NCI-H1105 treated with DMSO at 0.1 percent for 48 hours (cell line): ENCODE measurements around the gene R3HDM1.
"Not testable (repeated sequence)": the region's sequence is repeated elsewhere in the genome, so short reads cannot be mapped to it uniquely, and the experiment has no call there.

ENCODE experiments used
- DNase-seq: peaks from one replicate; lab custom pipeline; 2025; lab: John Stamatoyannopoulos, UW

R3HDM1 gene

DNA sequence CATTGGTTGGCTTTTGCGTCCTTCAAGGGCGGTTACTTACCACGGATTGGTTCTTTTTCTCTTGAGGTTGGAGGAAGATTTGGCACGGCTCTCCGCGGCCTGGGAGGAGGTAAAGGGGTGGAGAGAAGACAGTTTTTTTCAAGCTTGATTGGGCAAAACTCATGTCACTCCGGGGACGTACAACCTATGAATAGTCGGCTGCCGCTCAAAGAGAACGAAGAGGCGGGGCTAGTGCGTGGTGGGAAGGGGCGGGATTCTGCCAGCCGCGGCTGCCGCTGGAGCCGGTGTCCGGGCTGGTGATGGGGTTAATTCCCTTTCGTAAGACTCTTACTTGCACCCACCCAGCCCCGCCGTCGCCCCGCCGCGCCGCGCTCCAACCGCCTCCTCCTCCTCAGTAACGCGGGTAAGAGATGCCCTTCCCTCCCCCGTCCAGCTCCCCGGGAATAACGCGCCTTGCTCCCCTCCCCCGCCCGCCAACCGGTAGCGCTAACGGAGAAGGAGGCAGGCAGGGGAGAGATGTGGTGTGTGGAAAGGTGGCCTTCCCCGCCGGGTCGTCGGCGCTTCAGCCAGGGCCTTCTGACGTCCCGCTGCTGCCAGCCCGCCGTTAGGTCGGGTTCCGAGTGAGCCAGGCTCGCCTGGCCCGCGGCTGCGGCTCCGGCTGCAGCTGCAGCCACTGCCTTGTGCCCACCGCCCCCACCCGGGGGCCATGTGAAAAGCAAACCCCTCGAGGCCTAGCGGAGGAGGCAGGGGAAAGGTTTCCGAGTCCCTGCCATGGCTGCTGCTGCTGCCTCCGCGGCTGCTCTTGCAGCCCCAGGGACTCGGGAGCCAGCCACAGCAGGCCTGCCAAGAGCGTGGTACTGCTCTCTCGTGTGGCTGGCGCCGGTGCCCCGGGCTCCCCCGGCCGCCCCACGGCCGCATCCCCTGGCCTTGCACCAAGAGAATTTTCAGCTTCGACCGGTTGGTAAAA lies at the start of gene R3HDM1:
Gene R3HDM1 (plus strand): TSS at position 254 of the 967 bp plus-strand sequence. CDS start 73,362 bp downstream, outside the sequence.
- peak; percentile 99 for DNase-seq

DNA sequence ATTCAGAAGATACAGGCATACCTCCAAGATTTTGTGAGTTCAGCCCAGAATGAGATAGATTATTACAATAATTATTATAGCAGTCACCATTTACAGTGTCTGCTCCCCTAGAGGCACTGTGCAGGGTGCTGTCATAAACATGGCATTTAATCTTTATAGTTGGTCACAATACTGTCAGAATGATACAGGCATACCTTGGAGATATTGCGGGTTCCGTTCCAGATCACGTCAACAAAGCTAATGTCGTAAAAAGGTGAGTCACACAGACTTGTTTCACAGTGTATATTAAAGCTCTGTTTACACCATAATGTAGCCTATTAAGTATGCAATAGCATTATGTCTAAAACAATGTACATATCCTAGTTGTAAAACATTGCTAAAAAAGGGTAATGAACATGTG lies 45.8 kb upstream of the R3HDM1 start:
- DNase-seq = no peak

DNA sequence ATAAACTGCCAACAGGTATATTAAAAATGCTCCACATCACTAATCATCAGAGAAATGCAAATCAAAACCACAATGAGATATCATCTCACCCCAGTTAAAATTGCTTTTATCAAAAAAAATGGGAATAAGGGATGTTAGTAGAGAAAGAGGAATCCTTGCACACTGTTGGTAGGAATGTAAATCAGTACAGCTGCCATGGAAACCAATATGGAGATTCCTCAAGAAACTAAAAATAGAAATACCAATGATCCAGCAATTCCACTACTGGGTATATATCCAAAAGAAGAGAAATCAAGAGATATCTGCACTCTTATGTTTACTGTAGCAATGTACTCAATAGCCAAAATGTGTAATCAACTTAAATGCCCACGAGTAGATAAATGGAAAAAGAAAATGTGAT lies 40.9 kb upstream of the R3HDM1 start:
- DNase-seq = no peak

DNA sequence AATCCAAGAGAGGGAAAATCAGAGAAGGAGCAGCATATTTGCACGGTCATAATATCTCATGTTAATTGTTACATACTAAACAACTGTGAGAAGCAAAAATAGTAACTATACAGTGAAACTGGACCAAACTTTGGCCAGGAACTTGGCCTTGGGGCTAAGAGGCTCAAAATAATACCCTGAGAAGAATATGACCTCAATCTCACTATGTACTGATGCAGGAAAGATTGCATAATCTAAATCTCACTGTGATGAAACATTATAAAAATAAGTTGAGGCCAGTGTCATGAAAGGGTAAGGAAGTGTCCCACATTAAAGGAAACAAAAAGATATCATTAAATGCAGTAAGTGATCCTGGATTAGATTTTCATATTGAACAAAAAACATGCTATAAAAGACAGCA lies 36.8 kb upstream of the R3HDM1 start:
- DNase-seq = no peak

DNA sequence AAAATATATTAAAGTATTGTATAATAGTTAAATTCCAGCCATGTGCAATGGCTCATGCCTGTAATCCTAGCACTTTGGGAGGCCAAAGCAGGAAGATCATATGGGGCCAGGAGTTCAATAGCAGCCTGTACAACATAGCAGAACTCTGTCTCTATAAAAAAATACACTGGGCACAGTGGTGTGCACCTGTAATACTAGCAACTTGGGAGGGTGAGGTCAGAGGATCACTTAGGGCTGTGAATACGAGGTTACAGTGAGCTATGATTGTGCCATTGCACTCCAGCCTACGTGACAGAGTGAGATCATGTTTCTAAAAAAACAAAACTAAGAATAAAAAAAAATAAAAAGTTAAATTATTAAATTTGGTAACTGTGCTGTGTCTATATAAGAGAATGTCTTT lies 36.4 kb upstream of the R3HDM1 start:
- DNase-seq = no peak

DNA sequence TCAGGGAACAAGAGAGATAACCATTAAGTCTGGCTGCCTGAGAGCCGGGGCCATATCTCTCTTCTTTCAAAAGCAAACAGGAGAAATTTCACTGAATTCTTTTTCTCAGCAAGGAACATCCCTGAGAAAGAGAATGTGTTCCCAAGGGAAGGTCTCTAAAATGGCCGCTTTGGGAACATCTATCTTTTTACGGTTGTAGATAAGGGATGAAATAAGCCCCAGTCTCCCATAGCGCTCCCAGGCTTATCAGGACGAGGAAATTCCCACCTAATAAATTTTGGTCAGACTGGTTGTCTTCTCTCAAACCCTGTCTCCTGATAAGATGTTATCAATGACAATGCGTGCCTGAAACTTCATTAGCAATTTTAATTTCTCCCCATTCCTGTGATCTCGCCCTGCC lies 32.7 kb upstream of the R3HDM1 start:
- not testable (repeated sequence) for DNase-seq

DNA sequence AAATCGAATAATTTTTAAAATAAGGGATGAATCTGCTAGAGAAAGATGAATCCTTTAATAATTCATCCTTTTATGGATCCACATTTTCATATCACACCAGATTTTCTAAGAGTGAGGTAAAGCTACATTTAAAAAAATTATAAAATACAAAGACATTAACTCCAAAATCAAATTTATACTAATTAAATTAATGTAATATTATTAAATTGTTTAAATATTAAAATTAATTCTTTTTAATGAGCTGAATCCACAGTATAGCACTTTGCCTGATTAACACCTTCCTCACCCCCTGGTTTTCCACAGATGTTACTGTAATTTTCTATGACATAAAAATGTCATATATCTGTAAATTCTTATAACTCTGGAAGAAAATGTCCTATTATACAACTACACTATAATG lies 26.5 kb upstream of the R3HDM1 start:
- DNase-seq = no peak

DNA sequence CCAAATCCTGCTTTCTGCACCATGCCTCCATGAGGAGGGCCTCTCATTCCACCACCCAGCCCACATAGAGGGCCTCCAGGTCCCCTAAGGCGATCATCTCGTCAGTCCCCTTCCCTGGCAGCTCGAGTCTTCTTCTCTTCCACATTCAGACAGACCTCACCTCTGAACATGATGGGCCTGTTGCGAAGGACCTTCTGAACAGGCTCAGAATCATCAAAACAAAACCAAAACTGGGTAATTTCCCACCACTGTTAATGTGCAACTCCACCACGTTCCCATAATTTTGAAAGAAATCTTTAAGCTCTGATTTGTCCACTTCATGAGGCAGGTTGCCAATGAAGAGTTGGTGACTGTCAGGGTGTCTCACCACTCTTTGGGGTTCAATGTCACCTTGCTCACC lies 20.7 kb upstream of the R3HDM1 start:
- no peak for DNase-seq

DNA sequence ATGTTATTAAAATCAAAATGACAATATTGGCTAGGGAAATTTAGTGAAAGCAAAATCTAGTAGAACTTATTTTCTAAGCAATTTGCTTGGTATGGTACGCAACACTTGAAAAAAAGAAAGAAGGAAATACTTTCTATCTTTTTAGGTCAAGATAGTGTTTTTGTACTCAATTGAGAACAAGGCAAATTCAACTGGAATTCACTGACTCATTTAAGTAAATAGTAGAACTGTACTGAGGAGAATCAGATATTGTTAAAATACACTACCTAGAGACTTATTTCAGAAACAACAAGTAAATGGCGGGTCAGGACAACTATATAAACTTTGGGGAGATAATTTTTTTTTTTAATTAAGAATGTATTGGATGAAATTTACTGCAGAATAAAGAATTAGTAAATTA lies 19.2 kb upstream of the R3HDM1 start:
- DNase-seq = no peak

GRCh38 chr2:135525786-135526185 lies 5.5 kb upstream of the R3HDM1 start:
- no peak for DNase-seq

GRCh38 chr2:135528006-135528405 lies 3.3 kb upstream of the R3HDM1 start:
- DNase-seq = no peak

- peak; percentile 96 for DNase-seq
Measured at GRCh38 chr2:135530313-135531230, 712 bp upstream of the R3HDM1 start, which contains the start of gene ZRANB3. ZRANB3 (minus strand) TSS chr2:135531218.

- no peak for DNase-seq
Measured at GRCh38 chr2:135532581-135532980, 1.3 kb downstream of the R3HDM1 start.

- not testable (repeated sequence) for DNase-seq
Measured at GRCh38 chr2:135533545-135533944, 2.3 kb downstream of the R3HDM1 start.

DNA sequence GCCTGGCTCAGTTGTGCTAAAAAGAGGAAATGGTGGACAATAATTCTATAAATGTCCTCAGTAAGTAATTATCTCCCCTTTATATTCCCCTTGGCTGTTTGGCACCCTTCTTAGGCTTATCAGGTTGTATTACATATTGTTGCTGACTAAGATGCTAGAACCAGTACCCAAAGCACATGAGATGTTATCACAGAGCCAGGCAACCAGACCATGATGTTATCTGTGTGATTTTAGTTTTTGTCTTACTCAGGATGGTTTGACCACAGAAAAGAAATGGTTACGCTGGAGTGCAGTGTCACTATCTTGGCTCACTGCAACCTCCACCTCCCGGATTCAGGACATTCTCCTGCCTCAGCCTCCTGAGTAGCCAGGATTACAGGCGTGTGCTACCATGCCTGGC lies 15.2 kb downstream of the R3HDM1 start:
- no peak for DNase-seq

- no peak for DNase-seq
Measured at GRCh38 chr2:135547311-135547710, 16.0 kb downstream of the R3HDM1 start.

- no peak for DNase-seq
Measured at GRCh38 chr2:135551356-135551755, 20.1 kb downstream of the R3HDM1 start.

DNA sequence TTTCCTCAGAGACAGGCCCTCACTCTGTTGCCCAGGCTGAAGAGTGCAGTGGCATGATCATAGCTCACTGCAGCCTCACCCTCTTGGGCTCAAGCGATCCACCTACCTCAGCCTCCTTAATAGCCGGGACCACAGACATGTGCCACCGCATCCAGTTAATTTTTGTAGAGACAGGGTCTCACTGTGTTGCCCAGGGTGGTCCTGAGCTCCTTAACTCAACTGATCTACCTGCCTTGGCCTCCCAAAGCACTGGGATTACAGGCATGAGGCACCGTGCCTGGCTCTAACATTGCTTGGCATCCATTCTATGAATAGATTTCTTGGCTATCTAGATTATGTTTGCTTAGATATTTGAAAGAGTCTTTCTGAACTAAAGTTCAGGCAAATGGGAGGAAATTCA lies 21.6 kb downstream of the R3HDM1 start:
- no peak for DNase-seq

DNA sequence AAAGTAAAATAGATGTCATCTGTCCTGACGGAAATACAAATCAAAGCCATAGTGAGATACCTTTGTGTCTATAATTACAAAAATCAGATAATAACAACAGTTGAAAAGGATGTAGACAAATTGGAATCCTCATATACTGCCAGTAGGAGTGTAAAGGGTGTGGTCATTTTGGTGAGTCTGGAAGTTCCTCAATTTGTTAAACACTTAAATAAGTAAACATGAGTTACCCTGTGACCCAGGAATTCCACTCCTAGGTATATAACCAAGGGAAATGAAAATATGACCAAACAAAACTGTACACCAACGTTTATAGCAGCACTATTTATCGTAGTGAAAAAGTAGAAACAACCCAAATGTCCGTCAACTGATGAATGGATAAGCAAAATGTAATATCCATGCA lies 24.0 kb downstream of the R3HDM1 start:
- no peak for DNase-seq

DNA sequence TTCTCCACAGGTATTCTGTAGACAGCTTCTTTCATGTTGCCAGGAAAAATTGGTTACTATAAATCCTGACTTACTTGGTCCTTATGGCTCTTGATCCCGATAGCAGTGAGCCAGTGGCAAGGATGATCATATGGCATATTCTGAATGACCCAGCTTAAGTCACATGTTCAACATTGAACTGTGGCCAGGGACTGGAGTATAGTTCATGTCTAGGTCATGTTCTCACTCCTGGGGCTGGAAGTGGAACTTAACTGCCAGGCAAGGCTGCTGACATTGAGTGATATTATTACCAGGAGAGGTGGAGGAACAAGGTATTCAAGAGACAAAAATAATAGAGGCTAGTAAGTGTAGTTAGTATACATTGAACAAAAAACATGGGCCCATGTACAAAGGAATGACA lies 26.2 kb downstream of the R3HDM1 start:
- DNase-seq = no peak

- no peak for DNase-seq
Measured at GRCh38 chr2:135561925-135562324, 30.6 kb downstream of the R3HDM1 start.

DNA sequence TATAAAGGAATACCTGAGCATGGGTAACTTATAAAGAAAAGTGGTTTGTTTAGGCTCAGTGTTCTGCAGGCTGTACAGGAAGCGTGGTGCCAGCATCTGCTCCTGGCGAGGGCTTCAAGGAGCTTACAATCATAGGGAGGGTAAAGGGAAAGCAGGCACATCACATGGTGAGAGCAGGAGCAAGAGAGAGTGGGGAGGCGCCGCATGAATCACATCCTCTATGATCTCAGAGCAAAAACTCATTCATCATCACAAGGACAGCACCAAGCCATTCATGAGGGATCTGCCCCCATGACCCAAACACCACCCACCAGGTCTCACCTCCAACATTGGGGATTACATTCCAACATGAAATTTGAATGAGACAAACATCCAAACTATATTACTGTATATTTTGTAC lies 32.5 kb downstream of the R3HDM1 start:
- no peak for DNase-seq

GRCh38 chr2:135570884-135571283 lies 39.6 kb downstream of the R3HDM1 start:
- DNase-seq = no peak
